Kidney (tissue), 14 donors: Measurements from ENCODE around the gene ARHGEF10L. TPM values are rescaled to one million over a fixed set of nuclear protein-coding genes. Genes with fewer than 3 reads are reported as not detected.

Source experiments
- DNase-seq, 5 donors: peaks; one replicate each; pipeline ENCODE4 v3.0.0-alpha.2; 2013 to 2020
- FAIRE-seq: peaks from 2 replicates; lab custom pipeline; 2012; peaks lifted over from hg19 to GRCh38; lab: Jason Lieb, UNC
- H3K27ac ChIP-seq, 2 donors: one replicate each; pipeline ENCODE4 v1.7.0; 2013; ENCODE audit warnings: low read depth in 2 of 2, low read length in 2 of 2, inconsistent platforms in 1 of 2
- H3K27me3 ChIP-seq: one replicate; pipeline ENCODE4 v1.7.1; 2013; ENCODE audit warnings: low read length, inconsistent platforms; ENCODE audit not compliant: control insufficient read depth, insufficient read depth
- H3K36me3 ChIP-seq, 3 donors: one replicate each; pipeline versions ENCODE4 v1.7.0 to v1.7.1; 2013; ENCODE audit warnings: low read length in 3 of 3, control low read depth in 1 of 3, inconsistent platforms in 1 of 3; ENCODE audit not compliant: insufficient read depth in 3 of 3, control insufficient read depth in 2 of 3
- H3K4me1 ChIP-seq, 3 donors: one replicate each; pipeline versions ENCODE4 v1.7.0 to v1.7.1; 2013; ENCODE audit warnings: low read length in 3 of 3, inconsistent platforms in 1 of 3, low read depth in 1 of 3; ENCODE audit not compliant: control insufficient read depth in 2 of 3, insufficient read depth in 2 of 3
- H3K4me3 ChIP-seq, 3 donors: one replicate each; pipeline versions ENCODE4 v1.7.0 to v1.8.1; 2013; ENCODE audit warnings: low read length in 3 of 3, control low read depth in 1 of 3, inconsistent platforms in 1 of 3
- H3K9ac ChIP-seq, 3 donors: one replicate each; pipeline versions ENCODE4 v1.7.0 to v1.7.1; 2013; ENCODE audit warnings: low read length in 3 of 3, control low read depth in 1 of 3, inconsistent platforms in 1 of 3
- H3K9me3 ChIP-seq, 3 donors: one replicate each; pipeline versions ENCODE4 v1.7.0 to v1.7.1; 2013; ENCODE audit warnings: low read length in 3 of 3, control low read depth in 1 of 3, inconsistent platforms in 1 of 3; ENCODE audit not compliant: control insufficient read depth in 2 of 3, insufficient read depth in 1 of 3
- intact Hi-C: fragments of 100-400 bp; cut with DNase I; formaldehyde crosslinking; loops from one replicate; pipeline ENCODE4 v1.11.1; 2022
- polyA plus RNA-seq: library from polyadenylated mRNA; stranded (reverse); fragments of 350-450 nt; fragmentation: Illumina TruSeq; extraction: RNeasy Lipid Tissue Mini Kit (QIAGEN cat#74804); gene quantifications from one replicate; pipeline ENCODE4 v1.2.3, GENCODE V29; 2014; ENCODE audit warnings: low read depth, low replicate concordance; ENCODE audit not compliant: insufficient read depth
- total RNA-seq: library from RNA; stranded (reverse); fragmentation: NEBNext Ultra II Directional; extraction: Animal tissue kit (Norgen Biotek cat#: 25700); gene quantifications from one replicate; pipeline ENCODE4 v1.2.1, GENCODE V29; 2021
- TF ChIP-seq, protein P1 (sequence below): IDR thresholded peaks from 3 replicates; pipeline ENCODE4 v1.5.1; 2012; ENCODE audit warnings: mild to moderate bottlenecking, moderate library complexity, borderline replicate concordance; ENCODE audit not compliant: insufficient read depth; ENCODE audit errors: extremely low read depth
- donor health status: control.
- donor health status: control.
- donor health status: control.
- donor health status: control.
- donor health status: control.
- donor health status: DM: yes; HTN: yes; CAD: no.
- donor health status: Normal renal cell carcinoma (clear cell type).

The ARHGEF10L gene
- total and polyA plus RNA-seq, 2 donors from 2014 or later = 40.8 to 91.9 TPM

DNA sequence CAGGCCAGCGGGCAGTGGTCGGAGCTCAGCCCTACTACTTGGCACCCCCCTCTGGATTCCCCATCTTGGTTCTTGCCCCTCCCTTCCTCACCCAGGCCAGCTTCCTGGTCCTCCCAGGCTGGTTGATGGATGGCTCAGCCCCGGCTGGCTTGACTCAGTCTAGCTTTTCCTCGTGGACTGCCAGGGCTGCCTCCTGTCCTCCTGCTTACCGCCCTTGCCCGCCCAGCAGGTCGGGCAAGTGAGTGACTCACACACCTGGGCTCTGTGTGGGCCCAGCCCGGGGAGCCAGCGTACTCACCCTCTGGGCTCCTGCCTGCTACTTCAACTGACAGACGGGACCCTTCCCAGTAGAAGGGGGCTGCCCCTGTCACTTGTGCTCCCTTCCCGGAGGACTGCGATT is 19.5 kb upstream of the ARHGEF10L start:
- H3K4me1 ChIP-seq = peaks cover 0 to 18% (median 14%) of the 10 kb centered on the region in 3 donors
- H3K9ac ChIP-seq = peak overlapping the region in 1 of 3 donors; percentile 49
- intact Hi-C loops = no loop called here
- TF ChIP-seq, protein P1, sequence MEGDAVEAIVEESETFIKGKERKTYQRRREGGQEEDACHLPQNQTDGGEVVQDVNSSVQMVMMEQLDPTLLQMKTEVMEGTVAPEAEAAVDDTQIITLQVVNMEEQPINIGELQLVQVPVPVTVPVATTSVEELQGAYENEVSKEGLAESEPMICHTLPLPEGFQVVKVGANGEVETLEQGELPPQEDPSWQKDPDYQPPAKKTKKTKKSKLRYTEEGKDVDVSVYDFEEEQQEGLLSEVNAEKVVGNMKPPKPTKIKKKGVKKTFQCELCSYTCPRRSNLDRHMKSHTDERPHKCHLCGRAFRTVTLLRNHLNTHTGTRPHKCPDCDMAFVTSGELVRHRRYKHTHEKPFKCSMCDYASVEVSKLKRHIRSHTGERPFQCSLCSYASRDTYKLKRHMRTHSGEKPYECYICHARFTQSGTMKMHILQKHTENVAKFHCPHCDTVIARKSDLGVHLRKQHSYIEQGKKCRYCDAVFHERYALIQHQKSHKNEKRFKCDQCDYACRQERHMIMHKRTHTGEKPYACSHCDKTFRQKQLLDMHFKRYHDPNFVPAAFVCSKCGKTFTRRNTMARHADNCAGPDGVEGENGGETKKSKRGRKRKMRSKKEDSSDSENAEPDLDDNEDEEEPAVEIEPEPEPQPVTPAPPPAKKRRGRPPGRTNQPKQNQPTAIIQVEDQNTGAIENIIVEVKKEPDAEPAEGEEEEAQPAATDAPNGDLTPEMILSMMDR = no peak
- H3K9me3 ChIP-seq = no peaks in the 10 kb centered on the region
- peak overlapping the region; percentile 65 to 92 for H3K27ac ChIP-seq
- FAIRE-seq (no peak), DNase-seq (peak in 2 of 5 donors; percentile 31 to 93)
- H3K27me3 ChIP-seq = no peaks in the 10 kb centered on the region
- H3K4me3 ChIP-seq = peak overlapping the region in 2 of 3 donors; percentile 36 to 44
- no peaks in the 10 kb centered on the region for H3K36me3 ChIP-seq

DNA sequence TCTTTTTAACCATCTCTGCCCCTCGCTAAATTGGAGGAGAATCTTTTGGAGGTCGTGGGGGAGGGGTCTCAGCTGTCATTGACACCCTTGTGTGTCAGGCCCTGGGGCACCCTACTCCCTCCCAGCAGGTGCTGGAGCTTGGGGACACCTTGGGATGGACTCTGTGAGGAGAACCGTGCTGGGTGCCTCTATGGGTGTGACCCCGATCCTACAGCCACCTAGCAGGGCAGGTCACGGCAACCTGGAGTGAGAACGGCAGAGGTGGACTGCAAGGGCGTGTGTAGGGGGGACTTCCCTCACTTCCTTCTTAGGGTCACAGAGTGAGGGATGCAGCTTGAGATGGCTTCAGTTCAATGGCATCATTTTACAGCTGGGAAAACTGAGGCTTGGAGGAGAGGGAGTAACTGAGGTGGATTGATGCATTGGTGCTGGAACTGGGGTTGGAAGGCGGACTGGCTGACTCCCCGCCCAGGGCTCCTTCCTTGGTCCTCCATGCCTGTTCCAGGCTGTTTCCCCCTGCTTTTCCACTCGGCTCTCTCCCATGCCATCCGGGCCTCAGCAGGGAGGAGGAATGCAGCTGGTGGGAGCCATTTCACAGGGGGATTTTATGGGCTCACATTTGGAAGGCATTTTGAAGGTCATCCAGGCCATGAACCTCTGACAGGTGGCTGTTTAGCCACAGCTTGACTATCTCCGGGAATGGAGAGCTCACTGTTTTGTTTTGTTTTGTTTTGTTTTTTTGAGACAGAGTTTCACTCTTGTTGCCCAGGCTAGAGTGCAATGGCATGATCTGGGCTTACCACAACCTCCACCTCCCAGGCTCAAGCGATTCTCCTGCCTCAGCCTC is 18.8 kb upstream of the ARHGEF10L start:
- peak overlapping the region; percentile 65 to 92 for H3K27ac ChIP-seq

DNA sequence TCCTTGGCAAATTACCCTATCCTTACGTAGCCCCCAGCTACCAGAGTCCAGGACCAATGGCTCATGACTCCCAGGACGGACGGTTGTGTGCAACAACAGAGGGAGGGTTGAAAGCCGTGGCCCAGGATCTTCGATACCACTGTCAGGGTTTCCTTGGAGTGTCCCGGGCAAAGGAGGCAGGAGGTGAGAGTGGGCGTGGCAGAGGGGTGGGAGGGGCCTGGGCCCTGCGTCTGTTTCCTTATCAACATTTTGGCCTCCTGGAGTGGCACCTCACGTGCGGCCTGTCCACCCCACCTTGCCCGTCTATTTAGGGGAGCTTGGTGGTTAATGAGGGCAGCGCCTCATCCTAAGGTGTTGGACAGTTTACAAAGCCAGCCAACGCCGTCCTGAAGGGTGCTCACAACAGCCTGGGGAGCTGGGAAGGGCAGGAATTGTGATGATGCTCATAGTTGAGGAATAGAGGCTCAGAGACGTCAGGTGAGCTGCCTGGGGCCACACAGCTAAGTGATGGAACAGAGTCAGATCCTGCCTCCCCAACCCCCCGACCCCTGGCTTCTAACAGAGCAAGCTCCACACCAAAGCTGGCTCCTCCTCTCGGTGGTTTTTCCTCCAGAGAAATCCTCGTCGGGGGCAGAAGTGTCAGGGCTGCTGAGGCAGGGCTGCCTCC is 17.4 kb upstream of the ARHGEF10L start:
- peak overlapping the region in 1 of 3 donors; percentile 67 for H3K9ac ChIP-seq
- H3K27me3 ChIP-seq = no peaks in the 10 kb centered on the region
- no peaks in the 10 kb centered on the region for H3K9me3 ChIP-seq
- TF ChIP-seq, protein P1 = no peak
- intact Hi-C loops = no loop called here
- H3K4me1 ChIP-seq = peaks cover 0 to 10% (median 7%) of the 10 kb centered on the region in 3 donors
- no peak for DNase-seq
- H3K36me3 ChIP-seq = no peaks in the 10 kb centered on the region
- no peak for FAIRE-seq
- H3K4me3 ChIP-seq = peak overlapping the region in 2 of 3 donors; percentile 1 to 32
- H3K27ac ChIP-seq = peak overlapping the region; percentile 71 to 91

More for the DNA sequence above, 18.8 kb upstream of the ARHGEF10L start:
- H3K4me3 ChIP-seq = peak overlapping the region in 2 of 3 donors; percentile 36 to 44
- no peak for FAIRE-seq
- peak overlapping the region in 2 of 3 donors; percentile 19 to 49 for H3K9ac ChIP-seq
- peaks cover 0 to 20% (median 13%) of the 10 kb centered on the region in 3 donors for H3K4me1 ChIP-seq
- H3K27me3 ChIP-seq = no peaks in the 10 kb centered on the region
- DNase-seq = peak in 1 of 5 donors; percentile 32
- intact Hi-C loops = no loop called here
- H3K9me3 ChIP-seq = no peaks in the 10 kb centered on the region
- H3K36me3 ChIP-seq = no peaks in the 10 kb centered on the region
- TF ChIP-seq, protein P1 = no peak
